ENCODE measurements around the gene DNAJC13.

GRCh38 chr3:132499071-132499470 is 81.8 kb downstream of the DNAJC13 start:
- TF ChIP-seq, protein P1, sequence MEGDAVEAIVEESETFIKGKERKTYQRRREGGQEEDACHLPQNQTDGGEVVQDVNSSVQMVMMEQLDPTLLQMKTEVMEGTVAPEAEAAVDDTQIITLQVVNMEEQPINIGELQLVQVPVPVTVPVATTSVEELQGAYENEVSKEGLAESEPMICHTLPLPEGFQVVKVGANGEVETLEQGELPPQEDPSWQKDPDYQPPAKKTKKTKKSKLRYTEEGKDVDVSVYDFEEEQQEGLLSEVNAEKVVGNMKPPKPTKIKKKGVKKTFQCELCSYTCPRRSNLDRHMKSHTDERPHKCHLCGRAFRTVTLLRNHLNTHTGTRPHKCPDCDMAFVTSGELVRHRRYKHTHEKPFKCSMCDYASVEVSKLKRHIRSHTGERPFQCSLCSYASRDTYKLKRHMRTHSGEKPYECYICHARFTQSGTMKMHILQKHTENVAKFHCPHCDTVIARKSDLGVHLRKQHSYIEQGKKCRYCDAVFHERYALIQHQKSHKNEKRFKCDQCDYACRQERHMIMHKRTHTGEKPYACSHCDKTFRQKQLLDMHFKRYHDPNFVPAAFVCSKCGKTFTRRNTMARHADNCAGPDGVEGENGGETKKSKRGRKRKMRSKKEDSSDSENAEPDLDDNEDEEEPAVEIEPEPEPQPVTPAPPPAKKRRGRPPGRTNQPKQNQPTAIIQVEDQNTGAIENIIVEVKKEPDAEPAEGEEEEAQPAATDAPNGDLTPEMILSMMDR (IDR thresholded peaks at IDR 0.05): no peak
- TF ChIP-seq POLR2A (IDR thresholded peaks at IDR 0.05): no peak
